ENCODE results near the gene COLEC12. TPM values are rescaled to one million over a fixed set of nuclear protein-coding genes. Genes with fewer than 3 reads are reported as not detected.

COLEC12 gene
- total RNA-seq, 5 donors from 2014 or later (not counting 1 experiment from before 2014, with no cell fraction given): 0.07 to 0.32 TPM; not detected in 3

DNA sequence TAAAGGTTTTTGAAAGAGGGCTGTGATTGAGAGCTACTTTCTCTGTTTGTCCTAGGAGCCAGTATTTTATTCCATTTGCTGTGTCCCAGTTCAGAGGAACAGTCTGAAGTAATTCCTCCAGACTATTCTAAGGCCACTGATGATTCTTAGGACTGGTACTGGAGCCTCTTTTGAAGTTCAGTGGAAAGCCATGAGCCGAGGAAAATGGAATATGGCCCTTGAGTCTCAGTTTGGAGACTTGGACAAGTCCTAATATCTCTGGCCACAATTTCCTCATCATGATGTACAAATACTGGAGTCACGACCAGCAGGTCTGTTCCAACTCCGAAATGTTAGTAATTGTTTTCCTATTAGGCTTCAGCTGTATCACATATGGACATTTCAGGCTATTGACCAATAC is 7.1 kb upstream of the COLEC12 start:
- DNase-seq (no peak), ATAC-seq (replicated peaks in 1 of 4) (no peak)
- no peaks in the 10 kb centered on the region for H3K36me3 ChIP-seq (ENCODE audit: control insufficient read depth in 2 of 2, extremely low read depth in 1 of 2, insufficient read depth in 1 of 2, low read length in 1 of 2)
- H3K4me1 Mint-ChIP-seq: no peaks in the 10 kb centered on the region
- no peaks in the 10 kb centered on the region for H3K4me1 ChIP-seq (ENCODE audit: control insufficient read depth in 1 of 2, extremely low read depth in 1 of 2, insufficient read depth in 2 of 2, low read length in 2 of 2)
- peaks cover 3 to 10% of the 10 kb centered on the region in 2 donors for H3K27me3 Mint-ChIP-seq
- H3K9me3 ChIP-seq: no peaks in the 10 kb centered on the region
- POLR2A ChIA-PET: no interaction called here
- WGBS (ENCODE audit: insufficient coverage): 80% methylated on average over 1 of the region's 3 CpGs
- no peak overlapping the region for H3K4me3 Mint-ChIP-seq
- no peak overlapping the region for H3K27ac ChIP-seq (ENCODE audit: low read length)
- H3K27me3 ChIP-seq (replicated peaks in 1 of 2; ENCODE audit: control insufficient read depth in 2 of 2, extremely low read depth in 1 of 2, insufficient read depth in 2 of 2, low read length in 1 of 2): peaks cover 2 to 6% of the 10 kb centered on the region in 2 experiments
- CTCF ChIA-PET: interaction anchor here in 1 of 2 donors (1.0 kb wide), 1 partner anchor 12 kb away, joined by 3 read pairs; no protein-coding TSS in a partner anchor
- no peak overlapping the region for H3K4me3 ChIP-seq (ENCODE audit: control insufficient read depth in 1 of 2, extremely low read depth in 1 of 2, low read length in 1 of 2)
- no peaks in the 10 kb centered on the region for H3K9me3 Mint-ChIP-seq
- no peak overlapping the region for H3K27ac Mint-ChIP-seq
- no peaks in the 10 kb centered on the region for H3K36me3 Mint-ChIP-seq

DNA sequence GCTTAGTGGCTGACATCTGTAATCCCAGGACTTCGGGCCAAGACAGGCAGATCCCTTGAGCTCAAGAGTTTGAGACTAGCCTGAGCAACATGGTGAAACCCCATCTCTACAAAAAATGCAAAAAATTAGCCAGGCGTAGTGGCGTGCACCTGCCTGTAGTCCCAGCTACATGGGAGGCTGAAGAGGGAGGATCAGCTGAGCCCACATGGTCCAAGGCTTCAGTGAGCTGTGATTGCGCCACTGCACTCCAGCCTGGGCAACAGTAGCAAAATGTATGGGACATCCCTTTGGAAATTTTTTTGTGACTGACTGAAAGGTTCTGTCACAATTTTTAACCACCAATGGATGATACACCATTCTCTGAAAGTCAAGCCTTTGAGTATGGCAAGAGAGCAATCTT is 6.3 kb upstream of the COLEC12 start:
- 100% methylated on average over 3 of the region's 4 CpGs for WGBS (ENCODE audit: insufficient coverage)
- H3K4me3 ChIP-seq (ENCODE audit: control insufficient read depth in 1 of 2, extremely low read depth in 1 of 2, low read length in 1 of 2): no peak overlapping the region
- ATAC-seq (replicated peaks in 1 of 4): no peak
- Mint-ChIP-seq H3K36me3 (no peaks in the 10 kb centered on the region), H3K27ac (no peak overlapping the region), H3K4me3 (no peak overlapping the region), H3K27me3 (peaks cover 3 to 10% of the 10 kb centered on the region in 2 donors), H3K9me3 (no peaks in the 10 kb centered on the region), H3K4me1 (no peaks in the 10 kb centered on the region)
- ChIA-PET POLR2A (no interaction called here), CTCF (interaction anchor here in 1 of 2 donors (1.0 kb wide), 1 partner anchor 13 kb away, joined by 3 read pairs; no protein-coding TSS in a partner anchor)
- H3K27ac ChIP-seq (ENCODE audit: low read length): no peak overlapping the region
- no peaks in the 10 kb centered on the region for H3K9me3 ChIP-seq
- no peaks in the 10 kb centered on the region for H3K36me3 ChIP-seq (ENCODE audit: control insufficient read depth in 2 of 2, extremely low read depth in 1 of 2, insufficient read depth in 1 of 2, low read length in 1 of 2)
- H3K4me1 ChIP-seq (ENCODE audit: control insufficient read depth in 1 of 2, extremely low read depth in 1 of 2, insufficient read depth in 2 of 2, low read length in 2 of 2): no peaks in the 10 kb centered on the region
- H3K27me3 ChIP-seq (replicated peaks in 1 of 2; ENCODE audit: control insufficient read depth in 2 of 2, extremely low read depth in 1 of 2, insufficient read depth in 2 of 2, low read length in 1 of 2): peaks cover 2 to 9% of the 10 kb centered on the region in 2 experiments
- DNase-seq: no peak

DNA sequence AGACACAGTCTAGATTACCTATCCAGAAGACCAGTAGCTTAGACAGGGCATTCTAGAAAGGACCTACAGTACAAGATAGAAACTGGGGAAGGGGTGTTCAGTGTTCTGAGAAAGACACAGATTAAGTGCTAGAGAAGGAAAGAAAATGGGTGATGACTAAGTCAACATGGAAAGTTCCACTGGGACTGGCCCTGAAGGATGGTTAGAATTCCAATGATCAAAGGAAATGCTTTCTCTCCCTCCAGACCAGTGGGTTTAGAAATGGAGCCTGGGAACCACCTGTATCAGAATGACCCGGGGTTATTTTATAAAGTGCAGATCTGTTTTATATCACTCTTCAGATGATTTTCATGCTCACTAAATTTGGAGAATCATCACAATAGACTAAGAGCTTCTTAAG is 5.8 kb upstream of the COLEC12 start:
- WGBS (ENCODE audit: insufficient coverage): no CpG with 5 or more reads among the region's 1 CpG
- Mint-ChIP-seq H3K27ac (no peak overlapping the region), H3K27me3 (peaks cover 6 to 10% of the 10 kb centered on the region in 2 donors), H3K4me3 (no peak overlapping the region), H3K9me3 (no peaks in the 10 kb centered on the region), H3K36me3 (no peaks in the 10 kb centered on the region), H3K4me1 (peaks cover 0 to 2% (median 0%) of the 10 kb centered on the region in 3 donors)
- POLR2A ChIA-PET: no interaction called here
- ATAC-seq (replicated peaks in 1 of 4) (no peak), DNase-seq (no peak)
- CTCF ChIA-PET: no interaction called here
- Histone ChIP-seq H3K4me1 (ENCODE audit: control insufficient read depth in 1 of 2, extremely low read depth in 1 of 2, insufficient read depth in 2 of 2, low read length in 2 of 2) (no peaks in the 10 kb centered on the region), H3K27me3 (replicated peaks in 1 of 2; ENCODE audit: control insufficient read depth in 2 of 2, extremely low read depth in 1 of 2, insufficient read depth in 2 of 2, low read length in 1 of 2) (peaks cover 5 to 11% of the 10 kb centered on the region in 2 experiments), H3K36me3 (ENCODE audit: control insufficient read depth in 2 of 2, extremely low read depth in 1 of 2, insufficient read depth in 1 of 2, low read length in 1 of 2) (no peaks in the 10 kb centered on the region), H3K4me3 (ENCODE audit: control insufficient read depth in 1 of 2, extremely low read depth in 1 of 2, low read length in 1 of 2) (no peak overlapping the region), H3K27ac (ENCODE audit: low read length) (no peak overlapping the region), H3K9me3 (no peaks in the 10 kb centered on the region)

DNA sequence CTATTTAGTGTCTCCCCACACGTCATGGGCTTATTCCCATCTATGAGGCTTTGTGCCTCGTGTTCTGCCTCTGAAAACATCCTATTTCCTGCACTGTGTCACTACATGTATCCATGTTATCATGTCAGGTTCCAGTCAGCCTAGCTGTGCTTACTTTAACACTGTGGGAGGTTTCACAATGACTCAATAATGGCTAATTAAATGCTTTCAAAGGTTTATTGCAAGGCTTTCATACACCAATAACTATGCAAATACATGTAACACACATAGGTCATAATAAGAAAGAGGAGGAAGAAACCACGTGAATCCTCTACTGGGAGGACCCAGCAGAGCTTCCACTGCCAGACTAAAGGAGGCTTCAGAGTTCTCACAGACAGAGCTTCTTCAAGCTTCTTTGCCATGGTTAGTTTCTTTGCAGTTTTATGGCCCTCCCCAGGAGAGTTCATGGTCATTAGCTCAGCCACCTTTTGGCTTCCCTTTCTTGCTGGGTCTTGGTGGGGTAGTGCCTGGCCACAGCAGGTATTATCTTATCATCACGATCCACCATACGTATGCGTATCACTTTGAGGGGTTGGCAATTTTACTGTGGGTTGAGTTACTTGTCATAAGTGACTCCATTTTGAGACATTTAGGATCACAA is 5.1 kb upstream of the COLEC12 start:
- ATAC-seq (replicated peaks in 1 of 4): no peak

DNA sequence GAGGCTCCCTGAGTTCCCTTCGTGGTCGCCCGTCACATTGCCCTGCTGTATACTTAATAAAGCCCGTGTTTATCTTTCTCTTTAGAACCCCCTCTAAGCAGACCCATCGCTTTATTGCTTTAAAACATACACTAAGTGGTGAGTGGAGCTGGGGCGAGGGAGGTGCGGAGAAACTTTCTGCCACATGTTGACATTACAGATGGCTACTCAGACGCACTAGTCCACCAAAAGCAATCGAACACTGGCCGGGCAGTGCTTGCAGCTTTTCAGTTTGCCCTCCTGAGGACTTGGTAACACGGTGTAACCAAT is 859 bp upstream of the COLEC12 start:
- 80% methylated on average over 1 of the region's 11 CpGs for WGBS (ENCODE audit: insufficient coverage)
- DNase-seq (no peak), ATAC-seq (replicated peaks in 1 of 4) (no peak)
- no peak overlapping the region for H3K4me3 ChIP-seq (ENCODE audit: control insufficient read depth in 1 of 2, extremely low read depth in 1 of 2, low read length in 1 of 2)
- peaks cover 15 to 35% of the 10 kb centered on the region in 2 experiments for H3K27me3 ChIP-seq (replicated peaks in 1 of 2; ENCODE audit: control insufficient read depth in 2 of 2, extremely low read depth in 1 of 2, insufficient read depth in 2 of 2, low read length in 1 of 2)
- ChIA-PET POLR2A (no interaction called here), CTCF (no interaction called here)
- Mint-ChIP-seq H3K9me3 (no peaks in the 10 kb centered on the region), H3K4me3 (peak overlapping the region in 1 of 3 donors; percentile 37), H3K4me1 (peaks cover 0 to 8% (median 6%) of the 10 kb centered on the region in 3 donors), H3K36me3 (no peaks in the 10 kb centered on the region), H3K27me3 (peaks cover 25 to 43% of the 10 kb centered on the region in 2 donors), H3K27ac (no peak overlapping the region)
- H3K9me3 ChIP-seq: no peaks in the 10 kb centered on the region
- H3K36me3 ChIP-seq (ENCODE audit: control insufficient read depth in 2 of 2, extremely low read depth in 1 of 2, insufficient read depth in 1 of 2, low read length in 1 of 2): no peaks in the 10 kb centered on the region
- peaks cover 0 to 6% of the 10 kb centered on the region in 2 experiments for H3K4me1 ChIP-seq (ENCODE audit: control insufficient read depth in 1 of 2, extremely low read depth in 1 of 2, insufficient read depth in 2 of 2, low read length in 2 of 2)
- H3K27ac ChIP-seq (ENCODE audit: low read length): no peak overlapping the region

More for the DNA sequence above, 5.1 kb upstream of the COLEC12 start:
- H3K4me3 ChIP-seq (ENCODE audit: control insufficient read depth in 1 of 2, extremely low read depth in 1 of 2, low read length in 1 of 2): no peak overlapping the region
- H3K27me3 Mint-ChIP-seq: peaks cover 10 to 13% of the 10 kb centered on the region in 2 donors
- H3K36me3 Mint-ChIP-seq: no peaks in the 10 kb centered on the region
- H3K9me3 Mint-ChIP-seq: no peaks in the 10 kb centered on the region
- H3K36me3 ChIP-seq (ENCODE audit: control insufficient read depth in 2 of 2, extremely low read depth in 1 of 2, insufficient read depth in 1 of 2, low read length in 1 of 2): no peaks in the 10 kb centered on the region
- CTCF ChIA-PET: no interaction called here
- POLR2A ChIA-PET: no interaction called here
- 57% methylated on average over 1 of the region's 6 CpGs for WGBS (ENCODE audit: insufficient coverage)
- no peak overlapping the region for H3K4me3 Mint-ChIP-seq
- H3K4me1 ChIP-seq (ENCODE audit: control insufficient read depth in 1 of 2, extremely low read depth in 1 of 2, insufficient read depth in 2 of 2, low read length in 2 of 2): no peaks in the 10 kb centered on the region
- H3K27ac ChIP-seq (ENCODE audit: low read length): no peak overlapping the region
- H3K27ac Mint-ChIP-seq: no peak overlapping the region
- peaks cover 9 to 17% of the 10 kb centered on the region in 2 experiments for H3K27me3 ChIP-seq (replicated peaks in 1 of 2; ENCODE audit: control insufficient read depth in 2 of 2, extremely low read depth in 1 of 2, insufficient read depth in 2 of 2, low read length in 1 of 2)
- H3K4me1 Mint-ChIP-seq: peaks cover 0 to 3% (median 0%) of the 10 kb centered on the region in 3 donors
- no peak for DNase-seq
- H3K9me3 ChIP-seq: no peaks in the 10 kb centered on the region

DNA sequence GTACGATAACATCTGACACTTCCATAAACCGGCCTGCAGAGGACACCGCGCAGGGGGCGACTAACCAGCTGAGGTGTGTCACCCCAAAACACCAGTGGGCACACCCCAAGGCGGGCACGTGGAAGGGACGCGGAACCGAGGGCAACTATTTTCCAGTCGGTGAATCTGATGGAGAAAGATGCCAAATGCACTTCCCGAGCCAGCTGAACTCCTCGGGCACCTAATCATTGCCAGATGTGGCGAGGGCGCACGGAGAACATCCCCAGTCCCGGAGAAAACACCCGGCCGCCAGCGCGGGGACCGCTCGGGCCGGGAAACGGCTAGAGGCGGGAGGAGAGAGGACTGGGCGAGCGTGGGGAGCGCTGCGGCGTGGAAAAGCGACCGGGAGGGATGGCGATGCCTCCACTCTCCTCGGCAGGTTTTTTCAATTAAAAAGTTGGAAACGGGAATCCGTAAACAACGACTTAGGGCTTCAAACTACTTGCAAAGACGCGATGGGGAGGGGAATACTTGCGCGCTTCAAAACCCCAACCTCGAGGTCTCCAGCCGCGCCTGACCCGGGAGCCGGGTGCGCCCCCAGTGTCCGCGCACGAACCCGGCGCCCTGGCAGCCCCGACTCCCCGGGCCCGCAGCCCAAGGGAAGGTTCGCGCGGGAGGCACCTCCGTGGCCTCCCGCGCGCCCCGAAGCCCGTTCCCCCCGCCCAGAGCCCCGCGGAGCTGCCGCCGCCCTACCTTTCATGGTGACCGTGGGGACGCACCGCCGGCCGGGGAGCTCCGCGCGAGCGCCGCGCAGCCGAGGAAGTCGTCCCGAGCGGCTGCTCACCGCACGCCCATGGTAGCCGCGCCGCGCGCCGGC is 497 bp downstream of the COLEC12 start:
- Mint-ChIP-seq H3K27me3 (peaks cover 21 to 41% of the 10 kb centered on the region in 2 donors), H3K9me3 (no peaks in the 10 kb centered on the region), H3K4me3 (no peak overlapping the region), H3K4me1 (peaks cover 0 to 8% (median 6%) of the 10 kb centered on the region in 3 donors), H3K36me3 (no peaks in the 10 kb centered on the region), H3K27ac (no peak overlapping the region)
- ChIA-PET POLR2A (no interaction called here), CTCF (no interaction called here)
- under 1% methylated on average over 90 of the region's 93 CpGs for WGBS (ENCODE audit: insufficient coverage)
- Histone ChIP-seq H3K36me3 (ENCODE audit: control insufficient read depth in 2 of 2, extremely low read depth in 1 of 2, insufficient read depth in 1 of 2, low read length in 1 of 2) (no peaks in the 10 kb centered on the region), H3K4me3 (ENCODE audit: control insufficient read depth in 1 of 2, extremely low read depth in 1 of 2, low read length in 1 of 2) (no peak overlapping the region), H3K27me3 (replicated peaks in 1 of 2; ENCODE audit: control insufficient read depth in 2 of 2, extremely low read depth in 1 of 2, insufficient read depth in 2 of 2, low read length in 1 of 2) (peaks cover 13 to 35% of the 10 kb centered on the region in 2 experiments), H3K9me3 (no peaks in the 10 kb centered on the region), H3K4me1 (ENCODE audit: control insufficient read depth in 1 of 2, extremely low read depth in 1 of 2, insufficient read depth in 2 of 2, low read length in 2 of 2) (peaks cover 0 to 6% of the 10 kb centered on the region in 2 experiments), H3K27ac (ENCODE audit: low read length) (no peak overlapping the region)
- DNase-seq: no peak
- ATAC-seq (replicated peaks in 1 of 4): no peak
